ENCODE measurements around the gene KAZN.
"Not testable (repeated sequence)": the region's sequence is repeated elsewhere in the genome, so short reads cannot be mapped to it uniquely, and the experiment has no call there.

Gene KAZN

DNA sequence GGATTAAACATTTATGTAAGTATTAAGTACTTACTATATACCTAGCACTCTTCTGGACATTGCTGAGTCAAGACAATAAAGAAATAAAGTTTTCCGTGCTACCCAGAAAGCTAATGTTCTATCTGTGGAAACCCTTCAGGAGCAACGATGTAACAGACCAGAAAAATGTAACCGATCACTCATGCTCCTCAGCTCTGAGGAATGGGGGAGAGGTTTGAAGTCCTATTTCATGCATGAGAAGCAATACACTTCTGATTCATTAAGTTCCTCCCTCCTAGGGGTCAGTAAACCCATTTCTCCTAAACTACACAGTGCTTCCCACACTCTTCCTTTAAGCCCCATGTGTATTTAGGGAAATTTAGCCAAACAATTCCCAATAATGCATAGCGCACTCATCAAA lies 25.6 kb upstream of the KAZN start:
- H3K36me3 Mint-ChIP-seq (ENCODE audit: low read depth), result no peaks in the 10 kb centered on the region
- intact Hi-C loops (cut with micrococcal nuclease), result no loop called here
- peaks cover 9% of the 10 kb centered on the region for H3K27me3 Mint-ChIP-seq
- no peaks in the 10 kb centered on the region for H3K9me3 Mint-ChIP-seq
- H3K4me1 Mint-ChIP-seq (ENCODE audit: low read depth), result no peaks in the 10 kb centered on the region
- no peak overlapping the region for H3K27ac Mint-ChIP-seq
- no peak overlapping the region for H3K4me3 Mint-ChIP-seq

DNA sequence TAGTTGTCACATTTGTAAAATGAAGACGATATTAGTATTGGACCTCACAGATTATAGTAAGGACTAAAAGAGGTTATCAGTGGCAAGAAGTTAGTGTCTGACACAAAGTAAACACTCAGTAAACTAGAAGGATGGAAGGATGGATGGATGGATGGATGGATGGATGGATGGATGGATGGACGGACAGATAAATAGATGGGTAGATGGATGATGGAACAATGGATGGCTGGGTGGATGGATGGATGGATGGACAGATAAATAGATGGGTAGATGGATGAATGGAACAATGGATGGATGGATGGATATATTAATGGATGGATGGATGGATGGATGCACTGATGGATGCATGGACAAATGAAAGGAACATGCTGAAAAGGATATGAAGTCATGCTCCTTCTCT lies 22.3 kb upstream of the KAZN start:
- no peaks in the 10 kb centered on the region for H3K36me3 Mint-ChIP-seq (ENCODE audit: low read depth)
- H3K4me1 Mint-ChIP-seq (ENCODE audit: low read depth), result no peaks in the 10 kb centered on the region
- peaks cover 8% of the 10 kb centered on the region for H3K27me3 Mint-ChIP-seq

DNA sequence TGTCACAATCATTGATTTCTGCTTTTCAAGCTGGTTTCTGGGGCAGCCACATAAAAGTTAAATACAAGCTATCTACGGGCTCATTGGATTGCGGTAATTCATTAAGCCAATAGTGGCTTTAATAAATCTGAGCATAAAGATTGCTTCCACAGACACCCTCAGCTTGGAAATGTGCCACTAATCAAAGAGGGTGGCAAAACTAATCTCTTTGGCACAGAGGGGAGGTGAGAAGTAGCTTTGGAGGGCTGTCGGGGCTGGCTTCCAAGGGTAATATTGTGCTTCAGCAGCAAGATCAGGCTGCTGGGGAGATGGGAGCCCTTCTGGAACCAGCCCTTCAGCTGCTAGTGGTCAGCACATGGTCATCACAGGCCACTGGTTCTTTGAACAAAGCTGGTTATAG lies 21.2 kb upstream of the KAZN start:
- intact Hi-C loops (cut with micrococcal nuclease), result no loop called here
- H3K27me3 Mint-ChIP-seq, result peaks cover 15% of the 10 kb centered on the region
- H3K9me3 Mint-ChIP-seq, result no peaks in the 10 kb centered on the region
- no peaks in the 10 kb centered on the region for H3K36me3 Mint-ChIP-seq (ENCODE audit: low read depth)
- no peak overlapping the region for H3K4me3 Mint-ChIP-seq
- no peak overlapping the region for H3K27ac Mint-ChIP-seq
- H3K4me1 Mint-ChIP-seq (ENCODE audit: low read depth), result peaks cover 5% of the 10 kb centered on the region

More for the DNA sequence above, 22.3 kb upstream of the KAZN start:
- Mint-ChIP-seq H3K9me3 (no peaks in the 10 kb centered on the region), H3K27ac (no peak overlapping the region), H3K4me3 (no peak overlapping the region)
- intact Hi-C loops (cut with micrococcal nuclease), result no loop called here

DNA sequence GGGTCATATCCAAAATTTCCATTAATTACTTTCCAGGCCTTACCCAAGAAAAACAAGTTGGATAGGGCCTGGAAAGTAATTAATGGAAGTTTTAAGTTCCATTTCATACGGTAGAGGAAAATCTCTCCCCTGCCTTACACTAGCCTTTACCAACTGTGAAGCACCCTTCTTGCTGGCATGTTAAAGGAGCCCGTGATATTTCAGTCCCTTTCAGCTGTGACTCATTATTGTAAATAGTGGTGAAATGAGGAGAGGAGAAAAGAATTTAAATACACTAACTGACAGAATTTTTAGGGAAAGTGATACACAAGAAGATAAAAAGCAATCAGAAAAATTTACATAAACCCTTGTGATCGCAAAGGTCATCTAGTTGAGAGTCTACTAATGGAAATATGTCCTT lies 20.3 kb upstream of the KAZN start:
- H3K36me3 Mint-ChIP-seq (ENCODE audit: low read depth), result no peaks in the 10 kb centered on the region
- H3K27me3 Mint-ChIP-seq, result peaks cover 15% of the 10 kb centered on the region
- H3K4me1 Mint-ChIP-seq (ENCODE audit: low read depth), result peaks cover 5% of the 10 kb centered on the region
- H3K4me3 Mint-ChIP-seq, result no peak overlapping the region
- H3K9me3 Mint-ChIP-seq, result no peaks in the 10 kb centered on the region
- no peak overlapping the region for H3K27ac Mint-ChIP-seq
- intact Hi-C loops (cut with micrococcal nuclease), result no loop called here

DNA sequence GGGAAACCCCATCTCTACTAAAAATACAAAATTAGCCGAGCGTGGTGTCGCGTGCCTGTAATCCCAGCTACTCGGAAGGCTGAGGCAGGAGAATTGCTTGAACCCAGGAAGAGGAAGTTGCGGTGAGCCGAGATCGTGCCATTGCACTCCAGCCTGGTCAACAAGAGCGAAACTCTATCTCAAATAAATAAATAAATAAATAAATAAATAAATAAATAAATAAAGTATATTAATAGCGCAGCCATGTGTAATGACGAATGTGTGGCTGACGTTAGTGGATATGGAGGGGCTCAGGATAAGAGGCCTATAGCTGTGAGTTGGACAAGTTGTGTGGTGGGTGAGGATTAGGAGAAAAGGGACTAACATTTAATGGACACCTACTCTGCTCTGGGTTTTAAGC lies 18.2 kb upstream of the KAZN start:
- not testable (repeated sequence) for H3K27ac Mint-ChIP-seq

DNA sequence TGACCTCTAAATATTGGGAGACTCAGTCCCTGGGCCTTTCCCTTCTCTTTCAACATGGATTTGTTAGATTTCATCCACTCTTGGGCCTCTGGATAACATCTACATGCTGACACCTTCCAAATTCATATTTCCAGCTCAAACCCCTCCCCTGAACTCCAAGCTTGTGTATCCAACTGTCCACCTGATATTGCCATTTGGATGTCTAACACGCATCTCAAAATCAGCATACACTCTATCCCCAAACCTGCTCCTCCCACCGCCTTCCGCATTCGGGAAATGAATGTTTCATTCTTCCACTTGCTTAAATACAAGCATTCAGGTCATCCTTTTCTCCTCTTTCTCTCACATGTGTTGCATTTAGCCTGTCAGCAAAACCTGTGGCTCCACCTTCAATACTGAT lies 17.5 kb upstream of the KAZN start:
- intact Hi-C loops (cut with micrococcal nuclease), result no loop called here
- H3K4me3 Mint-ChIP-seq, result no peak overlapping the region
- H3K4me1 Mint-ChIP-seq (ENCODE audit: low read depth), result peaks cover 5% of the 10 kb centered on the region
- H3K27ac Mint-ChIP-seq, result no peak overlapping the region
- H3K9me3 Mint-ChIP-seq, result no peaks in the 10 kb centered on the region
- no peaks in the 10 kb centered on the region for H3K36me3 Mint-ChIP-seq (ENCODE audit: low read depth)
- H3K27me3 Mint-ChIP-seq, result peaks cover 18% of the 10 kb centered on the region

More for the DNA sequence above, 18.2 kb upstream of the KAZN start:
- H3K4me1 Mint-ChIP-seq (ENCODE audit: low read depth); intact Hi-C loops (cut with micrococcal nuclease); H3K9me3 Mint-ChIP-seq; H3K4me3 Mint-ChIP-seq; H3K36me3 Mint-ChIP-seq (ENCODE audit: low read depth): not testable (repeated sequence)
- H3K27me3 Mint-ChIP-seq, result peaks cover 17% of the 10 kb centered on the region

DNA sequence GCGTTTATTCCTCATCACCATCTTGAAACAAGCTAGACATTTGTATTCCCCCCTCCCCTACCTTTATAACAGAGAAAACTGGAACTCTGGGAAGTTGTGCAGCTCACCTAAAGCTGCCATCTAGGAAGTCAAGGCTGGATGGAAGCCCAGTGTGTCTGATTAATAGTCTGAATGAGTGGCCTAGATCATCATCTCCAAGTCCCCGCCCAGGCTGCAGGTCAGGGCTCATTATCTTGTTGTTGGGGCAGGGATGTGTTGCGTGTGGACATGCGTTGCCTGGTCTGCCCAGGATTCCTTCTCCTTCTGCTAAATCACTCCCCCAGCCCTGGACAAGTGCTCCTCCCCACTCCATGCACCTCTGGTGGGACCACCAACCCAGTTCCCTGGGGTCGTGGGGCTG lies 14.7 kb upstream of the KAZN start:
- no peak overlapping the region for H3K4me3 Mint-ChIP-seq
- intact Hi-C loops (cut with micrococcal nuclease), result no loop called here
- peaks cover 5% of the 10 kb centered on the region for H3K4me1 Mint-ChIP-seq (ENCODE audit: low read depth)
- H3K9me3 Mint-ChIP-seq, result no peaks in the 10 kb centered on the region
- no peaks in the 10 kb centered on the region for H3K36me3 Mint-ChIP-seq (ENCODE audit: low read depth)
- peaks cover 26% of the 10 kb centered on the region for H3K27me3 Mint-ChIP-seq
- no peak overlapping the region for H3K27ac Mint-ChIP-seq

DNA sequence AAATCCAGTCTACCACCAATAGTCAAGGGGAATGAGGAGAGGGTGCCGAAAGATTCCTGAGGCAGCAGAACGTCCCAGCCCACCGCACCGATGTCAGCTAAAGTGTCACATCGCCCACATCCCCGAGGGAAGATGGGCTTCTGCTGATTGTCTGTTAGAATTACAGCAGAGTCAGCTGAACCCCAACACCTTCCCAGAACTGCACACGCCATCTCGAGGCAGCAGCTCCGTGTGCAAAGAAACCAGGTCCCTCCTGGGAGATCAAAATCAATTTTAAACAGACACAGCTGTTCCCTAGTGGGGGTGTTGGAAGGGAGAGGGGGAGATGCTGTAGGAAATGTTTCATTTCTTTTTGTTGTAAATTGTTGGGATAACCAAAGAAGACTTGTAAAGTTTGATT lies 12.8 kb upstream of the KAZN start:
- Mint-ChIP-seq H3K4me3 (no peak overlapping the region), H3K4me1 (ENCODE audit: low read depth) (peaks cover 5% of the 10 kb centered on the region), H3K9me3 (no peaks in the 10 kb centered on the region), H3K27me3 (peaks cover 27% of the 10 kb centered on the region), H3K27ac (no peak overlapping the region), H3K36me3 (ENCODE audit: low read depth) (no peaks in the 10 kb centered on the region)
- intact Hi-C loops (cut with micrococcal nuclease), result no loop called here

DNA sequence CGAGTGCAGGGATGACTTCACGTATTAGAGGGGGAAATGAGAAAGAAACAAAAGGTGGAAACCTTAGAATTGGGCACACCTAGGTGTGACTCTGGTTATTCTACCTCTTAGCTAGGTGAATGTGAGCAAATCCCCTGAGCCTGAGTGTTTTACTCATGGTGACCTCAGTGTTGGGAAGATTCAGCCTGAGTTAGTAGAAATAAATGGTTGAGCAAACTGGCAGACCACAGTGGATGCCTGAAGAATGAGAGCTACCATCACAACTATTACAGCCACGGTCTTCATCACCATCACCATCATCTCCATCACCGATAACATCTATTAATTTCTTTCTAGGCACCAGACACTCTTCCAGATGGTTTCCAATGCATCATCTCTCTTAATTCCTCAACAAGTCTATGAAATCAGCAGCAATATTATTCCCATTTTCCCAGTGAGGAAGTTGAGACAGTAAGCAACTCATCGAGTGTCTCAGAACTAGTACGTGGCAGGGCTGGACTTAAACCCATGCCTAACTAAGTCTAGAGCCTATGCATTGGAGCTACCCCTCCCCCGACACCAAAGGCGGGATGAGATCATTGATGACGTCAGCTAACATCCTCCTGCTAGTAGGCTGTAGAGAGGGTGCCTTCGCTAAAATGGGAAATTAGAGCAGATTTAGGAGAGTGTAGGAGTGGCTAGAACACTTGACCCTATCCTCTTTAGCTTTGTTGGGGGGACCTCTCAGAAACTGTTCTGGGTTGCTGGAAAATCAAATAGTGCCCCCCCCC lies 7.9 kb upstream of the KAZN start:
- H3K27ac Mint-ChIP-seq, result no peak overlapping the region
- H3K4me3 Mint-ChIP-seq, result no peak overlapping the region
- H3K9me3 Mint-ChIP-seq, result no peaks in the 10 kb centered on the region
- H3K27me3 Mint-ChIP-seq, result peaks cover 37% of the 10 kb centered on the region
- H3K36me3 Mint-ChIP-seq (ENCODE audit: low read depth), result no peaks in the 10 kb centered on the region
- H3K4me1 Mint-ChIP-seq (ENCODE audit: low read depth), result no peaks in the 10 kb centered on the region
- intact Hi-C loops (cut with micrococcal nuclease), result no loop called here

DNA sequence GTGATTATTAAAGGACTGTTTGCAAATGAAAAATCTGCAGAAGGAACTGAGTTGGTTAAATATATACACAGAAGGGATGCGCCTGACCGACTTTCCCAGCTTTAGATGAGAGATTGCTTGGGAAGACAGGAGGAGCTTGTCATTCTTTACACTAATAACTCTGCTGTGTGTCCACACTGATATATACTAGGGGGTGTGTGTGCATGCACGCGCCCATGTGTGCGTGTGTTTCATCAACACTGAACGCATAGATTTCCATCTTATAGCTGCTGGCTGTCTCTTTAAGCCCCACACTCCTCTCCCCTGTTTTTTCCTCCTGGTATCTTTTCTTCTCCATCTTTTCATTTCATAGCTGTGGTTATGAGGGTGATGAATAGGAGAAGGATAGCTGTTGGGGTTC lies 6.9 kb upstream of the KAZN start:
- intact Hi-C loops (cut with micrococcal nuclease), result no loop called here
- no peaks in the 10 kb centered on the region for H3K36me3 Mint-ChIP-seq (ENCODE audit: low read depth)
- H3K9me3 Mint-ChIP-seq, result no peaks in the 10 kb centered on the region
- no peaks in the 10 kb centered on the region for H3K4me1 Mint-ChIP-seq (ENCODE audit: low read depth)
- H3K27ac Mint-ChIP-seq, result no peak overlapping the region
- H3K27me3 Mint-ChIP-seq, result peaks cover 42% of the 10 kb centered on the region
- H3K4me3 Mint-ChIP-seq, result no peak overlapping the region

DNA sequence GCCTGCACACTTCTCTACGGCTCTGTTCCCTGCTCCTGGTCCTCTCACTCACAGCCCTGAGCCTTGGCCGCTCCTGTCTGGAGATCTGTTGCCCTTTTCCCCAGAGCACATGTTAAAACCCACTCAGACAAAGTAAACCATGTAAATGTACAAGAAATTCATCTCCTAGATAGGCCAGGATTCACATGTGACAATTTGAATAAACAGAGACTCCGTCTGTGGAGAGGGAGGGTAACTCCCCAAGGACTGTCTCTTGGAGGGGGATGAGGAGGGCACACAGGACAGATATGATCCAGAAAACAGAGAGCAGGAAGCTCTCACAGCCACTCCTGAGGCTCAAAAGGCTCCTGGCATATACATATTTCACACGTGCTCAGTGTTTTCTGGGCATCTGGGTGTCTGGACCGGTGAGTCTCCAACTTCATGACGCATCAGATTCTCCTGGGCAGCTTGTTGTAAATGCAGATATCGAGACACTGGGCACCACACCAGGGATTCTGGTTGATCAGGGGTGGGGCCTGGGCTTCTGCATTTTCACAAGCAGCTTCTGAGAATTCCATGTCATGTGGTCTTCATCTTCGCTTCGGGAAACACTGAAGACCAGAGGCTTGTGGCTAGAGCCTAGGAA lies 6.4 kb upstream of the KAZN start:
- intact Hi-C loops (cut with micrococcal nuclease), result no loop called here
- H3K27me3 Mint-ChIP-seq, result peaks cover 47% of the 10 kb centered on the region
- H3K36me3 Mint-ChIP-seq (ENCODE audit: low read depth), result no peaks in the 10 kb centered on the region
- no peaks in the 10 kb centered on the region for H3K9me3 Mint-ChIP-seq
- H3K4me3 Mint-ChIP-seq, result no peak overlapping the region
- H3K4me1 Mint-ChIP-seq (ENCODE audit: low read depth), result no peaks in the 10 kb centered on the region
- no peak overlapping the region for H3K27ac Mint-ChIP-seq

DNA sequence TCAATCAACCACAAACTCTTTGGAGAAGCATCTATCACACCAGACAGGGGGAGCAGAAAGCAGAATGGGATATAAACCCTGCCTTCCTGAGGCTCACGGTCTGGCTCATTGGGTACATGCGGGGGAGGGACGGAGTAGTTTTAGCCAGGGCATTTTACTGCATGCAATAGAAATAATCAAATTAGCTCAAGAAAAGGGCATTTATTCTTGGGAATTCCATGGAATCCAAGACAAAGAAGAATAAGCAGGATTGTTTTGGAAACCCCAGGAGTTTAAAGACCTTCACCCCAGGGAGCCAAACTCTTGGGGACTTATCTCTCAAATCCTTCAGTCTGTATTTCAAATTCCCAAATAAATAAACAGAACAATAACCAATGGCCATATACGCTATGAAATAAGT lies 5.2 kb upstream of the KAZN start:
- no peaks in the 10 kb centered on the region for H3K4me1 Mint-ChIP-seq (ENCODE audit: low read depth)
- H3K27me3 Mint-ChIP-seq, result peaks cover 56% of the 10 kb centered on the region
- H3K36me3 Mint-ChIP-seq (ENCODE audit: low read depth), result no peaks in the 10 kb centered on the region
- no peak overlapping the region for H3K4me3 Mint-ChIP-seq
- no peaks in the 10 kb centered on the region for H3K9me3 Mint-ChIP-seq
- H3K27ac Mint-ChIP-seq, result no peak overlapping the region
- intact Hi-C loops (cut with micrococcal nuclease), result no loop called here

DNA sequence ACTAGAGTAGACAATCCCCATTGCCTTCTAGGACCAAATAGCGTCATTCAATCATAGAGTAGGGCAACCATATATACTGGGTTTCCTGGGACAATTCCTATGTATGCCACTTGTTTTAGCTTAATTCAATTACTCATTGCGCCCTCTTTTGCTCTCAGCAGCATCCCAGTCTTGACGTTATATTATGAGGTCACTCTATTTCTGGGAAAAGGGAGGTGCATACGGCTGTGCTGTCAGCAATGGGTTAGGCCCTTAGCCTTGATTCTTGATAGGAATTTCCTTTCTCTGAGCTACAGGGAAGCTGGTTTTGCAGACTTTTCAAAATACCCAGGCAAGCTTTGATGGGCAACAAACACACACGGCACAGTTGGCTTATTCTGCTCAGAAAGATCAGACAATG lies 4.4 kb upstream of the KAZN start:
- intact Hi-C loops (cut with micrococcal nuclease), result no loop called here
- no peak overlapping the region for H3K27ac Mint-ChIP-seq
- H3K9me3 Mint-ChIP-seq, result no peaks in the 10 kb centered on the region
- no peaks in the 10 kb centered on the region for H3K4me1 Mint-ChIP-seq (ENCODE audit: low read depth)
- H3K27me3 Mint-ChIP-seq, result peaks cover 57% of the 10 kb centered on the region
- no peak overlapping the region for H3K4me3 Mint-ChIP-seq
- H3K36me3 Mint-ChIP-seq (ENCODE audit: low read depth), result no peaks in the 10 kb centered on the region

DNA sequence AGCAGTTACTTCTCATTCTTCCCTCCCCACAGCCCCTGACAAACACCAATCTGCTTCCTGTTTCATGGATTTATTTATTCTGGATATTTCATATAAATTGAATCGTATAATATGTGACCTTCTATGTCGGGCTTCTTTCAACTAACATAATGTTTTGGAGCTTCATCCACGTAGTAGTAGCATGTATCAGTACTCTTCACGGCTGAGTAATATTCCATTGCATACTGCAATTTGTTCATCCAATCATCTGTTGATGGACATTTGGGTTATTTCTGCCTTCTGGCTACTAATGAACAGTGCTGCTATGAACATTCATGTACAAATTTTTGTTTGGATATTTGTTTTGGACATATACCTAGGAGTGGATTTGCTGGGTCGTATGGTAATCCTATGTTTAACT lies 1.9 kb upstream of the KAZN start:
- H3K9me3 Mint-ChIP-seq, result no peaks in the 10 kb centered on the region
- H3K4me1 Mint-ChIP-seq (ENCODE audit: low read depth), result no peaks in the 10 kb centered on the region
- intact Hi-C loops (cut with micrococcal nuclease), result no loop called here
- no peaks in the 10 kb centered on the region for H3K36me3 Mint-ChIP-seq (ENCODE audit: low read depth)
- no peak overlapping the region for H3K27ac Mint-ChIP-seq
- H3K27me3 Mint-ChIP-seq, result peaks cover 79% of the 10 kb centered on the region
- H3K4me3 Mint-ChIP-seq, result no peak overlapping the region
